NCI-H82 (cell line): ENCODE data around the gene TIGAR.
A peak's percentile ranks its signal among the peaks of the same experiment; 100 is the strongest.

Experiments
- DNase-seq: peaks from one replicate; lab custom pipeline; 2025; lab: John Stamatoyannopoulos, UW

Gene TIGAR

DNA sequence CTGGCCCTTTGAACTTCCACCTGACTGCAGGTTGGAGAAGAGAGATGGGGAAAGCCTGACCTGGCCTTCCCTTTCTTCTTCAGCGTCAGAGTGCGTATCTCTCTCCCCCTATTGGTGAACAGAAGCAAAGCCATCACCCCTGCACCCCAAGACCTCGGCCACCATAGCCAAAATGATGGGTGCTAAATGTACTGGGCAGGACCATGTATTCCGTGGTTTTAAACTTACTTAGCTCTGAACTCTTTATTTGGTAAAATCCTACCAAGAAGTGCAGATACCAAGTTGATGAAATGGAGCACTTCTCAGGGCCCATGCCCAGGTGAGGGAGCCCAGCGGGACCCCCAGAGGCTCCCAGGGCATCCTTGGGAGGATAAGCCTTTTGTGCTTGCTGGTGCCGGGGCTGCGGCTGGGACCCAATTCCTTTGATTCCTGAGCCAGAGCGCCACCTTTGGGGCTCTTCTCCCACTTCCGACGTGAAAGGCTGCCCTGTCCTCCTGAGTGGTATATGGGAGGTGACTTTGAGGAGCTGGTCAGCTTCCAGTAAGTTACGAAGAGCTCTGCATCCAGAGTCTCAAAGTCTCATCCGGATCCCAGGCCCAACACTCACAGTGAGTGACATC, 38.0 kb upstream of the TIGAR start:
- DNase-seq: no peak

DNA sequence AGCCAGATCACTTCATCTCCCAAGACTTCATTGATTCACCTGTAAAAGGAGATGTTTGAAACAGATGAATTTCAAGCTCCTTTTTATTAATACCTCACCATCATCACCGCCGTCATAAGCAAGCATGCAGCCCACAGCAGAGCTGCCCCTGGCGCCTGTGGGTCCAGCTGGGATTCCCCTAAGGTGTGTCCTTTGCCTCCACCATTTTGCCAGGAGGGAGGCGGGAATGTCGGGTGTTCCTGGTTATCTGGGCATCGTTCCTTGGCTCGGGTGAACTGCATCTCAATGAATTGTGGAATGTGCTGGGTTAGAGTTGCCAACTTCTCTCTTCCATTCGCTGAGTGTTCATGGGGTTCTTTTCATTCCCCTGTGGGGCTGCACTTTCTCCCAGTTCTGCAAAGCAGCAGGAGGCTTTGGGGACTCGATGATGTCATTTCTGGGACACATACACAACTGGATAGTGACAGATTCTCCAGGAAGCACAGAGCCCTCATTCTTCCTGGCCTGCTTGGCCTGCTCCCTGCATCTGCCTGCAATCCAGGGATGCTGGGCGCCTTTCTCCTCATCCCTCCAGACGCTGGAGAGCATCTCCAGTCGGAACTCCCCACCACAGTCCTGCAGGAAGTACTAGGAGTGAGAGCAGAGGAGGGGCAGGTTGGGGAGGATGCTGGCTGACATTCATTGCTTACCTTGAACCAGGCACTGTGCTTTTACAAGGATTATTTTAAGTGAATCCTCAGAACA, 37.3 kb upstream of the TIGAR start:
- no peak for DNase-seq

DNA sequence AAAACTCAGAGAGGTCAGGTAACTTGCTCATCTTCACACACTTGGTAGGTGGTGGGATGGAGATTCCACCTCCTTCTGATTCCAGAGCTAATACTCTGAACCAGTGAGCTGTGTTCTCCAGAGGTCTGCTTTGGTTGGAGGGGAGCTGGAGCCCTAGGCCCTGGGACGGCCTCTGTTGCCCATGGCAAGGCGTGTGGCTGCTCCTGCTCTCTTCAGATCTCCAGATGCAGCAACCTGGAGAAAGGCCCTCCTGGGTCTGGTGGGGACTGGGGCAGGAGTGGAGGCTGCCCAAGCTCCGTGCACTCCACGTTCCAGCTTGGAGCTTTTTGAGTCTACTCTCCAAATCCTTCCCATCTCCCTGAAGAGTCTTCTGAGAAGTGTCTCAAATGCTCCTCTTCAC, 36.7 kb upstream of the TIGAR start:
- no peak for DNase-seq

DNA sequence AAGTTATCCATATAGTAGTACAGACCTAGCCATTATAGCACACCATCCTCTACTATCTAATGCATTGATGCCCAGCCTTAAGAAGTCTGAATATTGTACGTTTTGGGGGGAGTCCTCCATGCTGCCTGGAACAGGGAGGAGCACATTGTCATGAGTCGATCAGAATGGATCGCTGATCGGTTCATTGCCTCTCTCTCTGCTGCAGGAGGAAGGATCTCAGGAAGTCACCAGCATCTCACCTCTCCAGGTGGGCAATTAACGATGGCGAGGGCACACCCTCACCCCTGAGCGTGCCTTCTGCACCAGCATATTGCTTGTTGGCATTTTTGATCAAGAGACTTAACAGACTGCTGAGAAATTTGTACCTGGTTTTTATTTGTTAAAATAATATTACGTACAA, 35.9 kb upstream of the TIGAR start:
- no peak for DNase-seq

DNA sequence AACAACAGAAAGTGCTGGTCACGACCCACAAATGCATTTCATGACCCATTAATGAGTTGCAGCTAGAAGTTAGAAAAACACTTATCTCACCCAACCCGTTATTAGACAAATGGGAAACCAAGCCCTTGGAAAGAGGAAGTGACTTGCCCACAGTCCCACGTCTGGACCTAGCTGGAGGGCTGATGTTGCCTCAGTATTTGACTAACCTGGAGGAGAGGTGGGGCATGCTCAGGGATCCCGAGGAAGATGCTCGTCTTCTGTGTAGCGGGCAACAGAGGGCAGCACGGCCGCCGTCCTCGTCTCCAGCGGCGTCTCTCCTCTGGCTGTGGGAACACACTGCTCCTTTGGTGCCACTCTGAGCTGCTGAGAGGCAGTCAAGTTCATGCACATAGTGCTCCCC, 34.8 kb upstream of the TIGAR start:
- DNase-seq: no peak

DNA sequence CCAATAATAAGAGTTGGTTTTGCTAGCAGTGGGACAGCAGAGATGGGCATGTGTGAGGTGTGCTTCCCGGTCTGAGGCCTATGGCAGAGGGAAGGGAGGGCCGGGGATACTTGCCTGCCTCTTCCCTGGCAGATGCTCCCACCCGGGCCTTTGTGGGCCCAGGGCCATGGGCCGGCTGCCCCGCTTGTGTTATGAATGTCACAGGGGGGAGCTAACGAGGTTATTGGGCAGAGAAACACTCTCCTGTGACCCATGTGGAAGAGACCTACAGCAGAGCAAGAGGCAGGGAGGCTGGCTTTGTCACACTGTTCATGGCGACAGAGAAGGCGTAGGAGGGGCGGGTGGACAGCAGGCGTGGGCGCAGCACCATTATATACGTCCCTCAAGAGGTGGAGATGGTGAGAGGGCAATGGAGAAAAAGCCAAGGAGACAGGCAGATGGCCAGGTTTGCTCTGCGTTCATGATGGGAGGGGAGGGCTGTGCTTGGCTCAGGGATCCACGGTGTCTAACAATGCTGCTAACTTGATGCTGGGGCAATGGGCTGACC, 34.2 kb upstream of the TIGAR start:
- no peak for DNase-seq

DNA sequence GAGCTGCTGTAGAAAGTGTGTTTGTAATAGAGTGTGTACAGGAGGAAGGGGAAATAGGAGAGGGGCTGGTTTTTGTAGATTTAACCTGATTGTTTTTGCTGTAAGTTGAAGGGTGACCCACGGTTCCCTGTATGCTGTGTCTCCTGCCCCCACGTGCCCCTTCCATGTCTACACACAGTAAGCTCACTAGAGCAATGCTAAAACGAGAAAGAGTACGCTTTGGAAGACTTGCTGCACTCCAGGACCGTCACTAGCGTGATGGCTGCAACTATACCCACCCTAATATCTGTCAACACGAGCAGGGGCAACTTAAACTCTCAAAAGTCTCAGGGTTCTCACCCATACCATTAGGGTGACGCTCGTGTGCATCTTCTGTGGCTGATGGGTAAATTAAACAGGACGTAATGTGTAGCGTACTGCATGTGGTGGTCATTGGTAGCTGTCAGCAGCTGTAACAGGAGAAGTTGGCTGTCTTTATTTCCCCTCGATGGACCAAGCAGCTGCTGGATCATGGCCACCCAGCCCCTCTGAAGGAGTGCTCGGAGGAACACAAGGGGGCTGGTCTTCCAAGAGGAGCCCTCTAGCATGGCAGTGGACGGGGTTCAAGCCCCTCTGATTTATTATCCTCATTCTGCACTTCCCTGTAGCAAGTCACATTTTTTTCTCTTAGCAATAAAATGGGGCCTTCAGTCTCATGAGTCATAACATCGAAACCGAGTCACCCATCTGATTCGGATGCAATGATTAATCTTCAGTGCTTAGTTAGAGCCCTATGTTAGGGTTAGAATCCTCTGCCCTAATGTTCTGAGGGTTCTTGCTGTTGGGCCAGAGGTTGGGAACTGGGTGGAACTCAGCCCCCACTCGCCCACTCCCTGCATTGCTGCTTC, 33.4 kb upstream of the TIGAR start:
- DNase-seq: no peak

DNA sequence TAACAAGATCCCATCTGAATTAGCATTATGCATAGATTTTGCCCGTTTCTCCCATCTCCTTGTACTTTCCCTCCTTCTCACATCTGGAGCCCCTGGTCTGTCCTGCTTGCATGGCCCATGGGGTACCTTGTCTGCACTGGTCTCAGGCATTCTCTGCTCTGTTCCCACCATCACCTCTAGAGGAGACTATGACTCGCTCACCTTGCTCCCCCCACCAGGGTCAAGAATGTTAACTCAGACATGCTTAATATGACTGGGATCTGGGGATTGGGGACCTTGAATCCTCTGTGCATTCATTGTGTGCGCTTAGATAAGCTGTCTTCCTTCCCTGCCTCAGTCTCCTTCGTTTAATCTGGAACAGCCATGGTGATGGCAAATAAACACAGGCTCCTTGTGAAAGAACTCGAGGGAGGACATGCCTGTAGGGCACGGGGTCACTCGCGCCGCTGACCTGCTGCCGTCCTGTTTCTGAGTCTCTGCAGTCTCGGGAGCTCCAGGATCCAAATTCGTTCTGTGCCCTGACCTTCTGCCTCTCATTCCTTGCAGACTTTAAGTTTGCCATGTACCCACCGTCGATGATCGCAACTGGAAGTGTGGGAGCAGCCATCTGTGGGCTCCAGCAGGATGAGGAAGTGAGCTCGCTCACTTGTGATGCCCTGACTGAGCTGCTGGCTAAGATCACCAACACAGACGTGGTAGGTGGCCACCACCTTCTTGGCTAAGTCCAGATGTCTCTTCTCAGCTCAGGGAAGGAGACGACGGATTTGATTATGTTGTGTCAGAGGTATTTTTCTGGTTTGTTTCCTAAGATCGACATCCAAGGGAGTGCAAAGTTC, 32.5 kb upstream of the TIGAR start:
- no peak for DNase-seq

DNA sequence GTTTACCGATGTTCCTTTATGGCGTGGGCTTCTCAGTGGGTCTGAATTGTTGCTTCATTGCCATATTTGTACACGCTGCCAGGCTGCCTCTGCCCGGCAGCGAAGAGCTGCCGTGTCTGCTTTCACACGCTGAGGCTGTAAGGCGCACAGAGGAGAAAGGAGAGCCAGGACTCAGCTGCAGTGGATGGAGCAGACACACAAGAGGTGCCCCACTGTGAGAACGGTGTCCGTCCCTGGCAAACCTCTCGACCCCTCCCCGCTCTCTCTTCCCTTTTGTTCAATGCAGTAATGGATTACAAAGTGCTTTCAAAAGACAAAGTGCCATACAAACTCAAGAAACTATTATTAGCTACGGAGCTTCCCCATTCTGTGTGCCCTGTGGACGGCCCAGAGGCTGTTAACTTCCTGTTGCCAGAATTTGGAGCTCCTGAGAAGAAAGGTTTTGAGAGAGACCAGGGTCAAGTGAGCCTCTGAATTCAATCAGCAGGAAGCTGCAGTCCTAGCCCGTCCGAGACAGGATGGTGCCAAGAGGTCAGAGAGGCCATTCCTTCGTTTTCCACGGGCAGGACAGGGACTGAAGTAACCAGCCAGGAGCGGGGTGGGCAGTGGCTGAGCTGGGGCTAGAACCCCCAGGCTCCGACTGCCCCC, 31.7 kb upstream of the TIGAR start:
- no peak for DNase-seq

DNA sequence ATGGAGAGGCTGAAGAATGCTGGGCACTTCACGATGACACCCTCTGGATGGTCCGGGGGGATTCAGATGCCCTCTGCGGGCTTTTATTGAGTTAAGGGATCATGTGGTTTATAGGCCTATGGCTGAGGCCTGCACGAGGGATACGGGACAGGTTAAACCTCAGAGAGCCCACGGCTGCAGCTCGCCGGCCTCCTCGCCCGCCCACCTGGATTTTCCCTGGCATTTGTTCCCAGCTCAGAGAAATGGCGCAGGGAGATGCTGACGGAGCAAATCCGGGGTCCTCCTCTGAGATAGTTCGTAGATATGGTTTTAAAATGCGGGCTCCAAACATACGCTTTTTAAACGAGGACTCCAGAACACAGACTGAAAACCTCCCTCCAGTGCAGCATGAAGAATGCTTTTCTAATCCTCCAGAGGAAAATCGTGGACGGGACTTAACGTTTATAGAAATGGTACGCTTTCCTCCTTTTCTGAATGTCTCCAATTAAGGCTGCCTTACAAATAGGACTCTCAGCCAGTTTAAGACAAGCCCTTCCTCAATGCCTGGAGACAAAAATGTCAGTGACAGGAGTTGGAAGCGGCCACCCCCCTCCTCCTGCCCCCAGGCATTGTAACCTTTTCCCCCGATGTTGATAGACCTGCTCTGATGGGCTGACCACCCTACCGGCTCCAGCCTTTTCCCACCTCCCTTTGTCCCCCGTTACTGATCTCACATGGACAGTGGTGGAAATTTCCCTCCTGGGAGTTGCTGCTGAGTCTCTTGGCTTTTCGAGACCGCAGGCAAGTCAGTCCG, 30.8 kb upstream of the TIGAR start:
- no peak for DNase-seq

DNA sequence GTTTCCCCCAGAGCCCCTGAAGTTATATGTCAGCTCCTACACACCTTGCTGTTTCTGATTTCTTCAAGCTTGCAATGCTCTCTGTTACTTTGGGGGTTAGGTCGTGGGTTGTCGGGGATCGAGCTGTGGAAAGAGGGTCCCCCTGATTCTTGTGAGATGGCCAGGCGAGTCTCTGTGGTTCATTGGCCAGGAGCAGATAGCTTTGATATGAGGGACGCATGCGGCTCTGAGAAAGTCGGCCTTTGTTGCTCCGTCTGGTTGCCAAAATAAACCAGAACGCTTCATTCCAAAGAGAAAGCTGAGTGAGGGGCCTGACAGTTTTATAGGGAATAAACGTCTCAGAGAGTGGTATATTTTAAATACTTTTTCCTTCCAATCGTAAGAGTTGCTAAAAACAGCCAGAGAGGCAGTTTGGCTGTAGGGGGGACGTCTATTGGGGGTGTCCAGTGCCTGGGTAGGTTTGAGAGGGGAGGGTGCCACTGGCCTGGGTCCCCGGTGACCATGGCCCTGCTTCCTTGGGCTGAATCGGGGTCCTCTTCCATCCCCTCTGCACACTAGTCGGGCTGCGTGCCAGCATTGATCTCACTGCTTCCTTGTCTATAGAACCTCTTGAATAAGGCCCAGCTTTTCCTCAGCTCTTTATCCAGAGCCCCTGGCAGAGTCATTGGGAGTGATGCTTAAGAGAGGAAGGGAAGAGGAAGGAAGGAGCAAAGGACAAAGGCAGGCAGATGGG, 28.5 kb upstream of the TIGAR start:
- peak; percentile 46 for DNase-seq

DNA sequence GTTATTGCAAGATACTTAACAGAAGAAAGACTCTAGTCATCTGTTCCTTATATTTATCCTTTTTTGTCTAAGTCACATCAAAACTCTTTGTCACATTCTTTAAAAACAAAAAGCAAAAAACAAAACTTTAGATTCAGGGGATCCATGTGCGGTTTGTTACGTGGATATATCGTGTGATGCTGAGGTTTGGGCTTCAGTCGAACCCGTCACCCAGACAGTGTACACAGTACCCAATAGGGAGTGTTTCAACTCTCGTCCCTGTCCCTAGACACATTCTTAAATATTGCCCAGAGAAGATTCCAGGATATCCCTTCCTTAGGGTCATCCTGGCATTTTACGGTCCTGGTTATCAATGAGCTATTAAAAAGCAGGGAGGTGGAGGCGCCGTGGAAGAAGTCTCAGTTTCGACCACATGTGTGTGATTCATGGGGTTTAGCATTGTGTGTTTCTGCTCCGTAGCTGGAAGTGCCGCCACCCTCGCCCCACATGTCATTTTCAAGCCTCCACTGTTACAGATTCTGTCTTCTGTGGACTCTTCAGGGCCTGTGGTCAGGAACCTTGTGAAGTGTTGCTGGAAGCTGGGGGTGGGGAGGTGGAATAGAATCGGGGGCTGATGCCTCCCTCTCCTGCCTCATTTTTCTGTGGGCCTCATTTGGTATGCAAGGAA, 27.6 kb upstream of the TIGAR start:
- no peak for DNase-seq

DNA sequence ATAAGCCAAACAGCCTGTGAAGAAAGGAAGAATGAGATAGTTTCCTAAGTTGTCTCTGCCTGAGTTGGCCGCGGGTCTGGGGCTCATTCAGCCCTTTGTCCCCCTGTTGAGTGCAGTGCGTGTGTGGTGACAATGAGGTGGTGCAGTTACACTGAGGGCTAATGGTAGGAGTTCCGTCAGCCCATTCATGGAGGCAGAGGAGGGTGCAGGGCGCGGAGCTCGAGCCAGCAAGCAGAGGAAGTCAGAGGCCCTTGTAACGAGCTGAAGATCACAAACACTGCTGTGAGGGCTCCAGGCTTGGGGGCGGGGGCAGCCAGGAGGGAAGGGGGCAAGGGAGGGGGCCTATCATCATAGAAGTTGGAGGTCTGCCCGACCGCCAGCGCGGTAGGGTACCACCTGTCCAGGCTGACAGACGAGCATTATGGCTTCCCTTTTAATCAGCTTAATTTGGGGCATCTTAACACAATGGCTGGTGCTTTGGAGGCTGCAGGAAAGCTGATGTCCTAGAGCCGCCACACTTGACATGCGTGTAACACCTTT, 27.0 kb upstream of the TIGAR start:
- peak; percentile 99 for DNase-seq

DNA sequence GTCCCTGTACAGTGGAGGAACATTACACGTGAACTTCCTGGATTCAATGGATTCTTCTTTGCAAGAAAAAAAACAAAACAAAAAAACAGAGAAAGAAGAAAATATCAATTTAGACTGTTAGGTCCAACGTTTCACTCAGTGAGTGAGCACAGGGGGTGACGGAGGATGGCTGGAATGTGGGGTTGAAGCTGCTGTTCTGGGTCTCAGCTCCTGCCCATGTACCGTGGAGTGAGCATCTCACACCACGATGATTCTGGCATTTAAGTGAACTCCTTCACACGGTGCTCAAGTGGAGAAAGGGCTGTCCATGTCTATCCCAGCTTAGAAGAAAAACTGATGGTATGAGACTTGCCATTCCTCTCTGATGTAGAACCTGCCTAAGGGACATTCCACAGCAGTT, 24.3 kb upstream of the TIGAR start:
- DNase-seq: no peak

DNA sequence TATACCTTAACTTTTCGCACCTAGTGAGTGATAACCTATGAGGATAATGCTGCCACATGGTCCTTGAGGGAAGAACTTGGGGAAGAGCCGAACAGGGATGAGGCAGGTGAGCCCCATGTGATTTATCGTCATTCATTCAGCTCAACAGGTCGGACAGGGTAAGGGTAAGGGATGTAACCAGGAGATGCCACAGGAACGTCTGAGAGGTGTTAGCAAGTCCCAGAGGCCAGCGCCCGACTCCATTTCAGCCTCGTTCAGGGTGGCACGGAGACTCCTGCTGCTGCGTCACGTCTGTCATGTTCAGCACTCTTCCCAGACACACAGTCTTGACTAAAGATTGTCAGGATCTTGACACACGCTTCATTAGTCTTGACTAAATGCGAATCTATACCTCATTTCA, 23.4 kb upstream of the TIGAR start:
- DNase-seq: no peak

DNA sequence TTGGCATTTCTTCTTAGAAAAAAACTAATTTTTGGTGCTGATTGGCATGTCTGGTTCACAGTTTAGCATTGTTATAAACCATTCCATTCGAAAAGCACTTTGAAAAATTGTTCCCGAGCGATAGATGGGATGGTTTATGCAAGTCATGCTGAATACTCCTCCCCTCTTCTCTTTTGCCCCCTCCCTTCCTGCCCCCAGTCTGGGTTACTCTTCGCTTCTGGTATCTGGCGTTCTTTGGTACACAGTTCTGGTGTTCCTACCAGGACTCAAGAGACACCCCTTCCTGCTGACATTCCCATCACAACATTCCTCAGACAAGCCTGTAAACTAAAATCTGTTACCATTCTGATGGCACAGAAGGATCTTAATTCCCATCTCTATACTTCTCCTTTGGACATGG, 20.1 kb upstream of the TIGAR start:
- no peak for DNase-seq

DNA sequence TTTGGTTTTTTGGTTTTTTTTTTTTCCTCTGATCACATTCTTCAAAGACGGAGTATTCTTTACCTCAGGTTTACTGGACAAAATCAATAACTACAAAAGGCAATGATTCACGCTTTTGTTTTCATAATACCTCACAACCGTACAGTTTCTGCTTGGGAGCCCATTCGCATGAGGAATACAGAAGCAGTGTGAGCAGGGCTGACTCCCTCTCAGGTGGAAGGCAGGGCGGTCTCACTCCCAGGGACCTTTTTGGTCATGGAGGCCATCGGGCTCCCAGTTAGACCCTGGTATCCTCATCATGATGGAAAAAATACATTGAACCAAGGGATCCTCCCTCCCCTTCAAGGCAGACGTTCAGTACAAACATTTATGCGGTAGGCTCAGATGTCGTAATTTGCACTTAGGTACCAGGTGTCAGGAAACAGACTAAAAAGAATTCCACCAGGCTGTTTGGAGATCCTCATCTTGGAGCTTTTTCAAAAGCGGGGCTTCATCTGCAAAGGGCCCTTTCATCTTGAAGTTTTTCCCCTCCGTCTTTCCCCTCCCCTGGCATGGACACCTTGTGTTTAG, 19.0 kb upstream of the TIGAR start:
- DNase-seq: no peak

DNA sequence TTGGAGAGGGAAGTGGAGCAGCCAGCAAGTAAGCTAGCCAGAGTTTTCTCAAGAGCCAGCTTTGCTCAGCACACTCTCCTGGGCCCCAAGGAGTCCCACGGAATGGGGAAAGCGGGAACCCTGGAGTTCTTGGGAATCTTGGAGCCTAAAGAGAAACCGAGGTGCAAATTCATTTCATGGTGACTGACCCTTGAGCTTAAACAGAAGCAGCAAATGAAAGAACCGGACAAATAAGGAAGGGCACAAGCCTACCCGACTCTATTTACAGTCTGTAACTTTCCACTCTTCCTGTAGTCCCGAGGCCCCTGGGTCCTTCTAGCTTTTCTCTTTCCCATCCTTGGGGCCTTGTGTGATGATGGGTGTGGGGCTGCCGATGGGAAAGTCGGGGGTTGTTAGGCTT, 18.1 kb upstream of the TIGAR start:
- DNase-seq: no peak

DNA sequence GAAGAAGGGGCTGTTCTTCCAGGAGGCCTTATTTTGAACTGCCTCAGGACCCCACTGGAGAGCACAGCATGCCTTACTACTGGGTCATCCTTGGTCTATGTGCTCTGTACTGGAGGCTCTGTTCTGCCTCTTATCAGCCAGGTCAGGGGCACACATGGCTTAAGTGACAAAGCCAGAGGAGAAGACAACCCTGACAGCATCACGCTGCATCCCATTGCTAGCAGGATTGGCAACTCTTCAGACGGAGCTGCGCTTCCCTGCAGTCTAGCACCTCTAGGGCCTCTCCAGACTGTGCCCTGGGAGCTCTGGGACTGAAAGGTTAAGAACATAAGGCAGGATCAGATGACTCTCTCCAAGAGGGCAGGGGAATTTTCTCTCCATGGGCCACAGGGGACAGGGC, 17.3 kb upstream of the TIGAR start:
- peak; percentile 31 for DNase-seq
